CD4-positive, alpha-beta T cell treated with Interleukin-15 for 4 hours (primary cell): Measurements from ENCODE around the gene ZFYVE9.
"Not testable (repeated sequence)": the region's sequence is repeated elsewhere in the genome, so short reads cannot be mapped to it uniquely, and the experiment has no call there.

ENCODE experiments used
- DNase-seq: peaks from one replicate; pipeline ENCODE4 v3.0.0-alpha.2; 2020; ENCODE audit warnings: low spot score

ZFYVE9 gene

DNA sequence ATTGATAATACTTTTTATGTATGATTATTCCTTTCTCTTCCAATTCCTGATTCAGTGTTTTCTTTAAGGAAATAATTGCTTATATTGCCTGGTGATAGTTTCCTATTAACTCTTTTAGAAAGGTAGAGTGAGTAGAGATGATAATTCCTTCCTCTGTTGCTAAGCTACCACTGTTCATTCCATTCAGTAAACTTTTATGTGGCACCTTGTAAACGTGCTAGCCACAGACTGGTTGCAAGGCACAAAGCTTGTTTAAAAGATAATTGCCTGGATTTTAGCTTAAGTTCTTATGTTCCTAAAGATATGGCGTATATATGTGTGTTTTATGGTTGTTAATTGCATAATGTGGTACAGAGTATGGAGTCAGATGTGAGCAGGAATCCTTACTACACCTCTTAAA is 3.2 kb downstream of the ZFYVE9 start:
- no peak for DNase-seq

DNA sequence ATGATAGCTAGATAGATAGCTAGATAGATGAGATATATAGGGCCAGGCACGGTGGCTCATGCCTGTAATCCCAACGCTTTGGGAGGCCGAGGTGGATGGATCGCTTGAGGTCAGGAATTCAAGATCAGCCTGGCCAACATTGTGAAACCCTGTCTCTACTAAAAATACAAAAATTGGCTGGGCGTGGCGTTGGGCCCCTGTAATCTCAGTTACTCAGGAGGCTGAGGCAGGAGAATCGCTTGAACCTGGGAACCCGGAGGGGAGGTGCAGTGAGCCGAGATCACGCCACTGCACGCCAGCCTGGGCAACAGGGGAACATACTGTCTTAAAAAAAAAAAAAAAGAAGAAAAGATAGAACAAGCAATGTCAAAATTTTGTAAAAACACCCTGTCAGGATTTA is 8.6 kb downstream of the ZFYVE9 start:
- not testable (repeated sequence) for DNase-seq

DNA sequence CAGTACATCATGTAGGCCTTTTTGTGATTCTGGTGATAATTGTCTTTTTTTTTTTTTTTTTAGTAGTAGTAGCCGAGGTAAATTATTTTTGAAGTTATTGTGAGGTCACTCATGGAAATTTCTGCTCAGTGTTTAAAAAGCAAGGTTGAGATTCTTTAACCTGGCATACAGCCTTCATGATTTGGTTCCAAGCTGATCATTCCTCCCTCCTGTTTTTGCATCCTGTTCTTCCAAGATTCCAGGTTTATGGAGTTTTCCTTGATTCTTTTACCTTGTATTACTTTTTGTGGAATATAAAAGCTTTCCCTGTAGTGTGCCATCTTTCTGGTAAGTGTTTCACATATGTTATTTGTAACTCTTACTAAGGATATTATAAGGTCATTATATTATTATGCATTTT is 9.1 kb downstream of the ZFYVE9 start:
- DNase-seq = no peak

DNA sequence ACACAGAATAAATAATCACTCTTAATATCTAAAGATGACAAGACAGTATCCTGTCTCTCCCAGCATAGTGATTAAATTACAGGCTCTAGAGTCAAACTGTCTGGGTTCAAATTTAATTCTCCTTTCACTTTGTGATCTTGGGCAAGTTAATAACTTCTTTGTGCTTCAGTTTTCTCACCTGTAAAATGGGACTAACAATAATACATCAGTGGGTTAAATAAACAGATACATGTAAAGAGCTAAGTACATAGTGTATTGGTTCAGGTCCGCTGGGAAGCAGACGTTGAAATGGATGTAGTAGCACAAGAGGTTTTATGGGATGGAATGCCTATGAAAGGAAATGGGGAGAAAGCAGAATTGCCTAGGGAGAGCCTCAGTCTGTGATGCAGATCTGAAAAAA is 10.7 kb downstream of the ZFYVE9 start:
- no peak for DNase-seq

DNA sequence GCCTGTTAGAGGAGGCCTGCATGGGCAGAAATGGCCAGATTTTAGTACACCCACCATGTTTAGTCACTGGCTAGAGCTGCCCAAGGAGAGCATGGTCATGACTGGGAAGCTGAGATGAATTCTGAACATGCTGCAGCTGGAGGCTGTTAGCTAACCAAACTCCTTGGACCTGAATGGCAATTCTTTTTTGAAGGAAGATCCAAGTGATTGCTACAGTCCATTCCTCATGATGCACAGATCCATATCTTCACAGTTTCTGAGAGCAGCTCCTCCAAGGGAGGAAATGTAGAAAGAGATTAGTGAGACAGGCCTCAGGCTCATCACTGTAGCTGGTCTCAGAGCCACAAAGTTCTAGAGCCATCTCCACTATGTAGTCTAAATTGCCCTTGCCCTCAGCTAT is 11.1 kb downstream of the ZFYVE9 start:
- DNase-seq = no peak

DNA sequence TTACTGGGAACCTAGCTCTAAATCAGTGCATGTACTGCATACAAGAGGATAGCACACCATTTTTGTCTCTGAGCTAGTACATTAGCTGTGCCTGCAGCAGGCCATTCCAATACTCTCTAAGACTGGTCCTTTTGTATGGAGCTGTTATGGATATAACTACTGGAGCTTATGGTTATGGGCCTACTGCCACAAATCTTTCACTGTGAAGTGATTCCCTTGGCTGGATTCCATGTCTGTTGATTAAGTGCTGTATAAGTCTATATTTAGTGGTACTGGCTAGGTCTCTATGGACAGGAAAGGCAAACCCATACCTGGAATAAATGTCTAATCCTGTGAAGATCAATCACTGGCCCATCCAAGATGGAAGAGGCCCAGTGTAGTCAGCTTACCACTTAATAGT is 12.0 kb downstream of the ZFYVE9 start:
- no peak for DNase-seq

DNA sequence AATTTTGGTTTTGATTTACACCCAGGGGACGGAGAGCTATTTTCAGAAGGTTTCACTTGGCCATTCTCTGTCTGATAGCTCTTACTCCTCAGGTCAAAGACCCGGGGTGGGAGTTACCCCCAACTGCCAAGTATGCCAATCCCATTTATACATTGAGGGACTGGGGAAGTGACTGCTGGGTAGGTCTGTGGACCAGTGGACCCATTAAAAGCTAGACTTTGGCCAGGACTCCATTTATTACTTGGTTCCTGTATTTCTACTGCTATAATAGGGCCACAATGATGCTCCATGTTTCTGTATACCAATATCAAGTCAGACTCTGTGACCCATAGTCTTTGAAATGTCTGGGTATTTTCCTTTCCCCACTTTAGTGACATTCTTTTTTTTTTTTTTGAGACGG is 14.6 kb downstream of the ZFYVE9 start:
- no peak for DNase-seq

DNA sequence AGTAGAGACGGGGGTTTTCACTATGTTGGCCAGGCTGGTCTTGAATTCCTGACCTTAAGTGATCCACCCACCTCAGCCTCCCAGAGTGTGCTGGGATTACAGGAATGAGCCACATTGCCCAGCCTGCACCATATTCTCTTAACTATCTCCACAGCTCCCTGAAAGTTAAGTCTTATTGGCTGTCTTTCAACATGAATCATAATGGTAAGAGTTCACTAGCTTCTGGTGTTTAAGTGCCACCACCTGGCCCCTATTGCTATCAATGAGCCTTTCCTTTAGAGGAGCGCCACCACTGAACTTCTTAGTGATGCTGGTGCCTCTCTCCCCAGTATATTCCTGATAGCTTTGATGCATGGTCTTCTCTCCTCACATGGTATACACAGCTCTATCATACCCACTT is 15.7 kb downstream of the ZFYVE9 start:
- no peak for DNase-seq

DNA sequence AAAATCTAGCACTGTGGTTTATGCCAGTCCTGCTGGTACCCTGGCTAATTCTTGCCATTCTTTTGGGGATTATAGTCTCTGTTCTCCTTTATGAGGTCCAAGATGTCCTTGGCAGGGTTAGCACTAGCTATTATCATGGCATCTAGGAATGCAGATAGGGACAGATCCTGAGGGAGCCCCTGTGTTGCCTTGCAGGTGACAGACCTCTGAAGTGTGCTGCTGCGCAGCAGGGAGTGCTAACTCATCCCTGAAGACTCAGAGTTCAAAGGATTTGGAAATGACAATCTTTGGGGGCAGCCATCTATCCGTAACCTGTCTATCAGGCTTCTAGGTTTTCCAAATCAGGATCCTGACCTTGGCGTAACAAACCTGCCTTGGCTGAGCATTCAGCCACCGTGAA is 16.3 kb downstream of the ZFYVE9 start:
- DNase-seq = no peak

DNA sequence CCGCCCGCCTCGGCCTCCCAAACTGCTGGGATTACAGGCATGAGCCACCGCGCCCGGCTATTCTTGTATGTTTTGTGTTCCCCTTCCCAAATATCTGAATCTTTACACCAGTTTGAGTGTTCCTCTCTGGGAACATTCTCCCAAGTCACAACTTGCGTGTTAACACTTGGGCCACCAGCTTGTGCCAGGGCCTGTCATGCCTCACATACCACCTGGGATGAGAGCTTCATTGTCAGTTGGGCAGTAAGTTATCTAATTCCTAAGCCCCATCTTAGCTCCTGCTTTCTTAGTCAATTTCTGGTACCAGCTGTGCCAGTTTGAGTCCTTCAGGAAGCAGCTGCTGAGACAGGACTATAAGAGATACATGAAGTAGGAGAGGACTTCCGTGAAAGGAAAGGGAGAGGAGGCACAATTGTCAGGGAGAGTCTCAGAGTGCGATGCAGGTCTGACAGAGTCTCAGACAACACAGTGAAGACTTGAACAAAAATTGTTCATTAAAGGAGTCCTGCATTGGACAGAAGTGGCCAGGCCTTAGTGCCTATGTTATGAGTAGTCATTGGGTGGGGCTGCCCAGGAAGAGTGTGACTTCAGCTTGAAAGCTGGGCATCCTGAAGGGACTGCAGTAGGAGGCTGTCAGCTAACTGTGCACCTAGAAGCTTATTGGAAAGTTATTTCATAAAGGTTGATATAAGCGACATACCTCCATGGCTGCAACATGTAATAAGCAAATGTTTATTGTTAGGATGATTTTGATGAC is 17.3 kb downstream of the ZFYVE9 start:
- no peak for DNase-seq

DNA sequence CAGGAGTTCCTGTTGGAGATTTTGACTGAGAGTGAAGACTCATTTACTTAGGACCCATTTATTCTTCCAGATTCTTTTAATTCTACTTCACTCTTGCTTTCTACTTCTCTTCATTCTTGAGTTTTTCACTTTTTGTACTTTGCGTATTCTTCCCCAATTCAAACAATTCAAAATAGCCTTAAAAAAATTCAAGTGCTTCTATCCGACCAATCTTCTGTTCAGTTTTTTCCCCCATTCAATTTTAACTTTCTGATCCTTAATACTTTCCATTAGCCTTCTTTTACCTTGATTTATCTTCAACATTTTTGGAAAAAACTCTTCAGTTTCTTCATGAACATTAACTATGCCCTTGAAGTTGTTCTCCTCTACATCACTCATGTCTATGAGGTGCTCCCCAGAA is 21.1 kb downstream of the ZFYVE9 start:
- no peak for DNase-seq

DNA sequence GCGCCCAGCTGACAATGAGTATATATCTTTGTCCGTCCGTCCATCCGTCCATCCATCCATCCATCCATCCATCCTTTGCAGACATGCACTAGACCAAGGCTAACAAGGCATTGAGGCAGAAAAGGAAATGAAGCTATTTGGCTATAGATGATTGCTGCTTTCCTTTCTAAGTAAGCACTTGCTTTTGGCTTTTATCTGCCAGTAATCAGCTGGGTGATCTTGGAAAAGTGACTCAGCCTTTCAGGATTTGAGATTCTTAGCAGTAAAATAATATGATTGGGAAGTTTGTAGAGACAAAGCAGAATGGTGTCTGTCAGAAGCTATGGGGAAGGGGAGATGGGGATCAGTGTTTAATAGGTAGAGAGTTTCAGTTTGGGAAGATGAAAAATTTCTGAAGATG is 22.7 kb downstream of the ZFYVE9 start:
- DNase-seq = no peak

DNA sequence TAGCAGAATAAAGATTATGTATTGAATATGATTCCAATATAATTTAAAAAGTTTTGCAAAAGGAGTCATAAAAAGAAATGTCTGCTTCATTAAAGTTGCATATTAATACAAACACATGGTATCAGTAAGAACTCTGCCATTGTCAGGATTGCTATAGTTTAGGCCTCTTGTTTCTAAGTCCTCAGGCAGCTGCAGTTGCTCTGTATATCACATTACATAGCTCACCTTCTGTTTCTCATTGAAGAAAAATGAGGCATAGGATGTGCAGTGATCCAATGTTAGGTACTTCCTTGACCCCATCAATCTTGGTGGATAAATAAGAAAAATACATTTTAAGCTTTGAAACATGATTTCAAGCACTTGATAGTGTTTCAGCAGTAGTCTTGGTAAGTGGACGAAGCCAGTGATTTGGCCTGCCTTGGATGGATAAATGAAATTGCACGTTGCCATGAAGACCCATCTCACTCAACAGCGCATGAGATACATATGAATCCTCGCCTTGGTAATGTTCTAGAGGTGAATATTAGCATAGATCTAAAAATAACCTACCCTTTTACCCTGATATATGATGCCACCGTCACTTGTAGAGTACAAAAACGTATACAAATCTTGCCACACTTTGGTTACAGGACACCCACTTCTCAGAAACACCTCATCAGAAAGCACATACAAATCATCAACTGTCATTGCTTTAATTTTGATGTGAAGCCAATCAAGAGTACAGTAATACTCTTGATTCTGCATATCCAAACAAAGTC is 25.3 kb downstream of the ZFYVE9 start:
- DNase-seq = no peak

DNA sequence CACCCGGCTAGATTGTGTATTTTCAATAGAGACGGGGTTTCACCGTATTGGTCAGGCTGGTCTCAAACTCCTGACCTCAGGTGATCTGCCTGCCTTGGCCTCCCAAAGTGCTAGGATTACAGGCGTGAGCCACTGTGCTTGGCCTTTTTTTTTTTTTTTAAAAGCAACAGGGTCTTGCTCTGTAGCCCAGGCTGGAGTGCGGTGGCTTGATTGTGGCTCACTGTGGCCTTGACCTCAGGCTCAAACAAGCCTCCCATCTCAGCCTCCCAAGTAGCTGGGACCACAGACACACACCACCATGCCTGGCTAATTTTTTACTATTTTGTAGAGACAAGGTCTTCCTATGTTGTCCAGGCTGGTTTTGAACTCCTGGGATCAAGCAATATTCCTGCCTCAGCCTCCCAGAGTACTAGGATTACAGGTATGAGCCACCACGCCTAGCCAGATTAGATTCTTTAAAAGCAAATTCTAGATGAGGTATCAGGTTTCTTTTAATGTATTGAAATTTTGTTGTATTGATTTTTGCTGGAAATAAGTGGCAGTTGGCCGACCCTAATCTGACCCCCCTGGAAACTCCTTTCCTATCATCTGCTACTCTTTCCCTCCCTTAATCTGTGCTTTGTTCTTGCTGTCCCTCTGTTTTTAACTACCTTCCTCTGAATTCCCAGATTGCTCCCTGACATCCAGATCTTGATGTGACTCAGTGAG is 26.6 kb downstream of the ZFYVE9 start:
- no peak for DNase-seq

DNA sequence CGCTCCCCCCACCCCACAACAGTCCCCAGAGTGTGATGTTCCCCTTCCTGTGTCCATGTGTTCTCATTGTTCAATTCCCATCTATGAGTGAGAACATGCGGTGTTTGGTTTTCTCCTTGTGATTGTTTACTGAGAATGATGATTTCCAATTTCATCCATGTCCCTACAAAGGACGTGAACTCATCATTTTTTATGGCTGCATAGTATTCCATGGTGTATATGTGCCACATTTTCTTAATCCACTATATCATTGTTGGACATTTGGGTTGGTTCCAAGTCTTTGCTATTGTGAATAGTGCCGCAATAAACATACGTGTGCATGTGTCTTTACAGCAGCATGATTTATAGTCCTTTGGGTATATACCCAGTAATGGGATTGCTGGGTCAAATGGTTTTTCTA is 29.3 kb downstream of the ZFYVE9 start:
- not testable (repeated sequence) for DNase-seq

DNA sequence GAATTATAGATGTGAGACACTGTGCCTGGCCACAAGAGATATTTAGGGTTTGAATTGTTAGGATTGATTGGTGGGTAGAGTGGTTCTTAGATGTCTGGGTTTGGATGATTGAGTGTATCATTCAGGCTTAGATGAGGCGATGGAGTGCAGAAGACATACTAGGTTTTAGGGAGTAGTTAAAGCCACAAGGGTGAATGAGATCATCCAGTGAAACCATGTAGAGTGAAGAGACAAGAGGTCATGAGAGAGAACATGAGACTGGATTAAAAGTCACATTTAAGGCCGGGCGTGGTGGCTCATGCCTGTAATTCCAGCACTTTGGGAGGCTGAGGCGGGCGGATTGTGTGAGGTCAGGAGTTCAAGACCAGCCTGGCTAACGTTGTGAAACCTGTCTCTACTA is 37.2 kb downstream of the ZFYVE9 start:
- no peak for DNase-seq

DNA sequence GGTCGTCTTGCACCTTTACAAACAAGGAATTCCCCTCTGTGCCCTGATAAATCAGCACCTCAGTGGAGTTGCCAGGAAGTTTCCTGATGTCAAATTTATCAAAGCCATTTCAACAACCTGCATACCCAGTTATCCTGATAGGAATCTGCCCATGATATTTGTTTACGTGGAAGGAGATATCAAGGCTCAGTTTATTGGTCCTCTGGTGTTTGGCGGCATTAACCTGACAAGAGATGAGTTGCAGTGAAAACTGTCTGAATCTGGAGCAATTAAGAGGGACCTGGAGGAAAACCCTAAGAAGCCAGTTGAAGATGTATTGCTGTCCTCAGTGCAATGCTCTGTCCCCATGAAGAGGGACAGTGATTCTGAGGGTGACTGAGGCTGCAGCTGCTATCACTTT is 38.3 kb downstream of the ZFYVE9 start:
- no peak for DNase-seq

DNA sequence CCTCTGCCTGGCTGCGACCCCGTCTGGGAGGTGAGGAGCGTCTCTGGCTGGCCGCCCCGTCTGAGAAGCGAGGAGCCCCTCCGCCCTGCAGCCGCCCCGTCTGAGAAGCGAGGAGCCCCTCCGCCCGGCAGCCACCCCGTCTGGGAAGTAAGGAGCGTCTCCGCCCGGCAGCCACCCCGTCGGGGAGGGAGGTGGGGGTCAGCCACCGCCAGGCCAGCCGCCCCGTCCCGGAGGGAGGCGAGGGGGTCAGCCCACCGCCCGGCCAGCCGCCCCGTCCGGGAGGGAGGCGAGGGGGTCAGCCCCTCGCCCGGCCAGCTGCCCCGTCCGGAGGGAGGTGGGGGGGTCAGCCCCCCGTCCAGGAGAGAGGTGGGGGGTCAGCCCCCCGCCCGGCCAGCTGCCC is 39.9 kb downstream of the ZFYVE9 start:
- not testable (repeated sequence) for DNase-seq

DNA sequence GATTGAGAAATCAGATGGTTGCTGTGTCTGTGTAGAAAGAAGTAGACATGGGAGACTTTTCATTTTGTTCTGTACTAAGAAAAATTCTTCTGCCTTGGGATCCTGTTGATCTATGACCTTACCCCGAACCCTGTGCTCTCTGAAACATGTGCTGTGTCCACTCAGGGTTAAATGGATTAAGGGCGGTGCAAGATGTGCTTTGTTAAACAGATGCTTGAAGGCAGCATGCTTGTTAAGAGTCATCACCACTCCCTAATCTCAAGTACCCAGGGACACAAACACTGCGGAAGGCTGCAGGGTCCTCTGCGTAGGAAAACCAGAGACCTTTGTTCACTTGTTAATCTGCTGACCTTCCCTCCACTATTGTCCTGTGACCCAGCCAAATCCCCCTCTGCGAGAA is 40.4 kb downstream of the ZFYVE9 start:
- not testable (repeated sequence) for DNase-seq

DNA sequence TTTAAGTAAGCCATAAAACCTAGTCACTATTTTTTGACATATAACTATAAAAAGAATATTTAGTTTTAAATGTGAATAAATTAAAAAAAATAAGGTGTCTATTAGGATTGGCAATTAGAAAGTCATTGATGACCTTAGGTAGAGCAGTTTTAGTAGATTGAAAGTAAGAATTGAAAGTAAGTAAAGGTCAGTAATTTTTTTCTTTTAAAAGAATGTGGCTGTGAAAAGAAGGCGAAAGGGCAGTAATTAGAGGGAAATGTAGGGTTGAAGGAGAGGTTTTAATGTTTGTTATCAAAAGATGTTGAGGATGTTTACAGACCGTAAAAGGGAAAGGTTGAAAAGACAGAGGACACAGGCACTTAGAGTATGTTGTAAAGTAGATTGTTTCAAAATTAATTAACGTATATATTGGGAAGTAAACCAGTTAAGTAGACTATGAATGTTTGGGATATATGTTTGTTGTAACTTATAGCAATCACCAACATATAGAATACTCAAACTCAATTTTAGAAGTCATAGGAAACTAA is 41.0 kb downstream of the ZFYVE9 start:
- DNase-seq = no peak

DNA sequence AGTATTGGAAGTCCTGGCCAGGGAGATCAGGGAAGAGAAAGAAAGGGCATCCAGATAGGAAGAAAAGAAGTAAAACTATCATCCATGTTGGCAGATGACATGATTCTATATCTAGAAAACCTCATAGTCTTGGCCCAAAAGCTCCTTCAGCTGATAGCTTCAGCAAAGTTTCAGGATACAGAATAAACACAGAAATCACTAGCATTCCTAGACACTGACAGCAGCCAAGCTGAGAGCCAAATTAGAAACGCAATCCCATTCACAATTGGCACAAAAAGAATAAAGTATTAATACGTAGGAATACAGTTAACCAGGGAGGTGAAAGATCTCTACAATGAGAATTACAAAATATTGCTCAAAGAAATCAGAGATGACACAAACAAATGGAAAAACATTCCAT is 44.6 kb downstream of the ZFYVE9 start:
- no peak for DNase-seq

DNA sequence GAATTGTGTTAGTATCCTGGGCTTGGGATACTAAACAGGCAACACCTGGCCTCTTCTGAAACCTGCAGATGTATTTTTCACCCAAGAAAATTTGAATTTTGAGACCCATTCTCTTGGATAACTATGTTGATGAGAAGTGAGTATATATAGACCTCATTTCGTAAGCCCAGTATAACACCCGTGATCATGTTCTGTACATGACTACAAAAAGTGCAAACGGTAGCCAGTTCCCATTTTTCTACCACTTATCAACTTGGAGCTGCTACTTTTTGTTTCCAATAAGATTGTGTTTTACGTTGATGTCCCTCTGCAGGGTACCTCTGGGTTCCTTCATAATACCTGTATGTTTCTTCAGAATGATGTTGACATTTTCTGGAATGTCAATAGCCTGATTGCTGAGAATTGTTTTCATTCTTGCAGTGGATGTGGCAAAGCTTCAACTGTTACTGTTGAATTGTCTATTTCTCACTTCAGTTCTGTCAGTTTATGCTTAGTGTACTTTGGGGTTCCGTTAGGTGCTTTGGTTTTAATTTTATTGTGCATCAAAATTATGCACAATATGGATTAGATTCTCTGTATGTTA is 48.1 kb downstream of the ZFYVE9 start:
- no peak for DNase-seq
